ENCODE measurements around the gene RIPK4. TPM values are rescaled to one million over a fixed set of nuclear protein-coding genes. Genes with fewer than 3 reads are reported as not detected.

Gene RIPK4
- total and polyA plus RNA-seq, 2 of the 13 experiments (the other 11 are each of a cell fraction or from before 2014, with no cell fraction given), result 3.1 to 4.9 TPM

- TF ChIP-seq ZNF609 (CRISPR knock-in tag; IDR thresholded peaks at IDR 0.05; ENCODE audit: borderline replicate concordance) (peak; percentile 30; the same call in 1 of the 2 replicates), BCL6 (CRISPR knock-in tag; IDR thresholded peaks at IDR 0.05) (peak; percentile 81), CC2D1A (CRISPR knock-in tag; IDR thresholded peaks at IDR 0.05) (no peak), SKIL (CRISPR knock-in tag; IDR thresholded peaks at IDR 0.05; ENCODE audit: borderline replicate concordance) (peak; percentile 34; the same call in 1 of the 2 replicates), SOX5 (CRISPR knock-in tag; IDR thresholded peaks at IDR 0.05; ENCODE audit: borderline replicate concordance) (peak; percentile 81), RARA (CRISPR knock-in tag; IDR thresholded peaks at IDR 0.05) (peak; percentile 87), ZNF766 (CRISPR knock-in tag; IDR thresholded peaks at IDR 0.05; ENCODE audit: borderline replicate concordance) (0 out of 2 replicates have a peak, but pooled peaks have one; percentile 22), SMAD1 (CRISPR knock-in tag; IDR thresholded peaks at IDR 0.05; ENCODE audit: borderline replicate concordance, low read depth) (no peak; the same call in 1 of the 2 replicates), MAX (IDR thresholded peaks at IDR 0.05) (peak; percentile 46; the same call in 1 of the 2 replicates), HMG20B (CRISPR knock-in tag; conservative IDR thresholded peaks at IDR 0.05) (0 out of 2 replicates have a peak, but pooled peaks have one; percentile 22), ZGPAT (CRISPR knock-in tag; IDR thresholded peaks at IDR 0.05) (peak; percentile 88), ELF4 (CRISPR knock-in tag; IDR thresholded peaks at IDR 0.05; ENCODE audit: borderline replicate concordance) (no peak), ELF1 (CRISPR knock-in tag; IDR thresholded peaks at IDR 0.05) (no peak; the same call in 1 of the 2 replicates), ZNF205 (CRISPR knock-in tag; IDR thresholded peaks at IDR 0.05) (peak; percentile 55; the same call in 1 of the 2 replicates), HMGXB3 (CRISPR knock-in tag; IDR thresholded peaks at IDR 0.05; ENCODE audit: borderline replicate concordance) (peak; percentile 74)
These were observed 51.1 kb downstream of the RIPK4 start (continued) for GRCh38 chr21:41715649-41716281.
